Left renal cortex interstitium (tissue), 4 donors: ENCODE measurements around the gene TBC1D5. TPM values are rescaled to one million over a fixed set of nuclear protein-coding genes. Genes with fewer than 3 reads are reported as not detected.
"Not testable (repeated sequence)": the region's sequence is repeated elsewhere in the genome, so short reads cannot be mapped to it uniquely, and the experiment has no call there.

Experiments
- DNase-seq, 4 donors: peaks; one replicate each; pipeline ENCODE4 v3.0.0-alpha.2; 2013; ENCODE audit warnings: low read depth in 4 of 4, low spot score in 2 of 4, missing footprints in 1 of 4
- polyA plus RNA-seq, 4 donors: library from polyadenylated mRNA; unstranded; fragments of 120-200 nt; gene quantifications; one replicate each; pipeline ENCODE4 v1.2.1, GENCODE V29; 2013; ENCODE audit not compliant: insufficient read length in 4 of 4

The TBC1D5 gene
- polyA plus RNA-seq, 4 donors, result 49.0 to 54.0 (median 50.9) TPM

- DNase-seq, result no peak
These were observed 7.4 kb upstream of the TBC1D5 start for GRCh38 chr3:17749705-17750293.

- no peak for DNase-seq
These were observed 6.8 kb upstream of the TBC1D5 start for GRCh38 chr3:17749281-17749680.

GRCh38 chr3:17747890-17748247, 5.4 kb upstream of the TBC1D5 start:
- no peak for DNase-seq

GRCh38 chr3:17747174-17747889, 4.9 kb upstream of the TBC1D5 start:
- DNase-seq, result no peak

- no peak for DNase-seq
These were observed 3.5 kb upstream of the TBC1D5 start for GRCh38 chr3:17745894-17746293.

GRCh38 chr3:17745301-17745700, 2.9 kb upstream of the TBC1D5 start:
- no peak for DNase-seq

GRCh38 chr3:17744693-17745092, 2.3 kb upstream of the TBC1D5 start:
- no peak for DNase-seq

- DNase-seq, result no peak
These were observed 1.2 kb upstream of the TBC1D5 start for GRCh38 chr3:17743658-17743995.

- peak in 3 of 4 donors; percentile 37 to 85 (median 48) for DNase-seq
These were observed 638 bp upstream of the TBC1D5 start for GRCh38 chr3:17742880-17743657.

- DNase-seq, result peak in 3 of 4 donors; percentile 61 to 68 (median 63)
These were observed 770 bp downstream of the TBC1D5 start for GRCh38 chr3:17741621-17742101.

- no peak for DNase-seq
These were observed 1.7 kb downstream of the TBC1D5 start for GRCh38 chr3:17740721-17741141.

- DNase-seq, result no peak
These were observed 3.5 kb downstream of the TBC1D5 start for GRCh38 chr3:17738921-17739320.

GRCh38 chr3:17738219-17738618, 4.2 kb downstream of the TBC1D5 start:
- no peak for DNase-seq

- no peak for DNase-seq
These were observed 4.8 kb downstream of the TBC1D5 start for GRCh38 chr3:17737591-17737990.

- DNase-seq, result not testable (repeated sequence)
These were observed 7.1 kb downstream of the TBC1D5 start for GRCh38 chr3:17735362-17735761.

- DNase-seq, result no peak
These were observed 8.7 kb downstream of the TBC1D5 start for GRCh38 chr3:17733768-17734167.

- no peak for DNase-seq
These were observed 9.2 kb downstream of the TBC1D5 start for GRCh38 chr3:17733215-17733614.

- no peak for DNase-seq
These were observed 12.0 kb downstream of the TBC1D5 start for GRCh38 chr3:17730318-17730967.

- no peak for DNase-seq
These were observed 16.1 kb downstream of the TBC1D5 start for GRCh38 chr3:17726313-17726712.

- DNase-seq, result not testable (repeated sequence)
These were observed 16.6 kb downstream of the TBC1D5 start for GRCh38 chr3:17725844-17726243.

GRCh38 chr3:17724948-17725347, 17.5 kb downstream of the TBC1D5 start:
- no peak for DNase-seq
